GM12891 (cell line): ENCODE results near the gene ZNF284.

Source experiments
- PAX5 ChIP-seq: IDR thresholded peaks from 2 replicates; pipeline ENCODE4 v1.6.1; 2011; ENCODE audit warnings: low read length, moderate library complexity, mild to moderate bottlenecking; ENCODE audit not compliant: insufficient read depth, severe bottlenecking
- POLR2A ChIP-seq: IDR thresholded peaks from 2 replicates; pipeline ENCODE4 v1.6.1; 2011; ENCODE audit warnings: low read depth, low read length, control low read depth
- POLR2AphosphoS5 ChIP-seq: IDR thresholded peaks from 2 replicates; pipeline ENCODE4 v1.6.1; 2011; ENCODE audit warnings: low read depth, low read length, control low read depth

DNA sequence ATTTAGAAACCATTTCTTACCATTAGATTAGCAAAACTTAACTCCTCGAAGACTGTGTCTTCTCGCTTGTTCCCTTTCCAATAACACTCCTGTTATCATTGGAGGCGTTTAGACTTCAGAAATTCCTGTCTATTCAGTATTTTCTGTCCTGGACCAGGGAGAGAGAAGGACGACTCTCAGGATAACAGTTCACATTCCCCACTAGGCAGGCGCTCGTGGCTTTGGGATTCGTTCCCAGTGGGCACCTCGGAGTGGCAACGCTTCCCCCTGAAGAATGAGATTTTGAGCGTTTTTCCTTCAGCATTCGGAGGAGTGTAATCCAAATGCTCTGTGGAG lies 40.8 kb downstream of the ZNF284 start:
- TF ChIP-seq POLR2AphosphoS5 (no peak), PAX5 (no peak), POLR2A (no peak)
